HG03159 (cell line): ENCODE measurements around the gene PBX3.

Experiments used
- ATAC-seq: cut with Tn5 transposase; IDR thresholded peaks from one replicate; pipeline ENCODE4 v1.9.1; 2021; ENCODE audit warnings: mild to moderate bottlenecking, moderate library complexity; ENCODE audit not compliant: unreplicated experiment

Gene PBX3

DNA sequence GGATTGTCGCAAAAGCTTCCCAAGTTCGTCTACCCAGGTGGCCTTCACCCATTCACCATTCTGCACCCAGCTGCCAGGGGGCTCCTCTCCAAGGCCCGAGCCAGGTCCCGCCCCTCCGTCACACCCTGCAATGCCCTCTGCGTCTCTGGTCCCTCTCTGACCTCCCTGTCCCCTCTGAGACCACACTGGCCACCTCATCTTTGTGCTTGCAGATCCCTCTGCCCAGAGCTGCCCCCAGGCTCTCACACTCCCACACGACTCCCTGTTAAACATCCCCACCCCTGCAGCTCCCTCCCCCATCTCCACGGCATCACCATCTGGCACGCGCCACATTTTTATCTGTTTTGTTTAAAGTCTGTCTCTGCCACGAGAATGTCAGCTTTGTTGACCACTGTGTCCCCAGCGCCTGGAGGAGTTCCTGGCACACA lies 243.6 kb downstream of the PBX3 start:
- no peak for ATAC-seq

- no peak for ATAC-seq
These were observed 244.8 kb downstream of the PBX3 start for GRCh38 chr9:125991886-125992529.

GRCh38 chr9:125992557-125992956 lies 245.4 kb downstream of the PBX3 start:
- no peak for ATAC-seq

DNA sequence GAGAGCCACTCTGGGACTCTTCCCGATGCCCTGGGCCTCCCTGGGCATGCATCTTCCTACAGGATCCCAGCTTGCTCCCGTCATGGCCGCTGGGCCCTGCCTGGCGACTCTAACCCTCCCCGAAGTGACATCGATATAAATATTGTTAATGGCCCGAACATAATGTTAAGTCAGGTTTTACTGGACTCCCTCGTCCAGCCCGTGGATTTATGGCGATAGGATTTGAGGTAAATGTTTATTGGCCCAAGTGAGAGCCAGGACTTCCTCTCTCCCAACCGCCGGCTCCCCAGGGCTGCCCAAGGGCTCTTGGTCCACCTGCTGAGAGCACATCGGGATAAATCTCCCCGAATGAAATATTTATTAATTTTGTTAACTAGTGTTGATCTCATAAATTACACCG lies 246.3 kb downstream of the PBX3 start:
- no peak for ATAC-seq

DNA sequence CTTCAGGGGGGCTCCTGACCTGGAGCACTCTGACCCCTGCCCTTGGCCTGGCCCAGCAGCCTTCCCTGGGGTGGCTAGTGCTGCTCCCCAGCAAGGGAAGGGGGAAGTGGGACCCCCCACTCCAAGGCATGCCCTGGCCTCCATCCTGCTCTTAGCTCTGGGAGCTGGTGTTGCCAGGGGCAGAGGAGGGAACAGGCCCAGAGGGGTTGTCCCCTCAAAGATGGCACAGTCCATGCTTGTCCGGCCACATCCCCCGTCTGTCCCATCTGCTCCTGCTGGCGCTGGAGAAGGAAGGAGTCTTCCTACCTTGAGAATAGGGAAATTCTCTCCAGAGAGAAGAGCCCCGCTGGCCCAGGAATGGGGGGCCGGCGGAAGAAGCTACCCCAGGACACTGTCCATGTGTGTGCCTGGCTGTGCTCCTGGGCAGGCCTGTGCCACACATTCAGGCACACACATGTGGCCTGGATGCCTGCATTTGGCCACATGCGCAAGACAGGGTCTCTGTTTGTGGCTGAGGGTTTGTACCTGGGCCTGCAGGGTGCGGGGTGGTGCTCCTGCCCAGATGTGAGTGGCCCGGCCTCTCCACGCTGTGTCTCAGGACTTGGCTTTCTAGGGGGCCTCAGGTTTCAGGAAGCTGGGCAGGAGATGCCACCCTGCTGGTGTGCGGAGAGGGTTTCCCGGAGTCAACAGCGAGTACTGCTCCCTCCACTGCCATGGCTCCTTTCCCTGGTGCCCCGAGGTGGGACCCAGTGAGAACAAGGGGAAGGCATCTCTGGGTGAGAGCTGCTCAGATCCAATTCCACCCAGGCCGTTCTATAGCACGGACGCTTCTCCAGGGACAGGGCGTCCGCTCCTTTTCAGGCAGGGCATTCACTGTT lies 247.1 kb downstream of the PBX3 start:
- ATAC-seq: no peak

GRCh38 chr9:125995006-125995405 lies 247.8 kb downstream of the PBX3 start:
- no peak for ATAC-seq

- ATAC-seq: no peak
These were observed 248.5 kb downstream of the PBX3 start for GRCh38 chr9:125995706-125996105.

DNA sequence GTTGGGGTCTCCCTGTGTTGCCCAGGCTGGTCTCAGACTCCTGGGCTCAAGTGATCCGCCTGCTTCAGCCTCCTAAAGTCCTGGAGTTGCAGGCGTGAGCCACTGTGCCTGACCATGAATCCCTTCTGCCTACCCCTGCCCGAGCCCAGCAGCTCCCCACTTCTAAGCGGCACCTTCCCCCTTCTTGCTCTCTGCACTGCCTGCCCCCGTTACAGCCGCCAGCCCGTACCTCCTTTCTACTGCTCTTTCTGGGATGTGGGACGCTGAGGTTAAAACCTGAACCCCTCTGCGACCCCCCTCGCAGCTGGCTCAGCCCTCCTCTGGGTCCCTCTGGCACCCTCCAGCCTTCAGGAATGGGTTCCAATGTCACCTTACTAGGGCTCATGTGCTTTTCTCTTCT lies 249.6 kb downstream of the PBX3 start:
- ATAC-seq: no peak

DNA sequence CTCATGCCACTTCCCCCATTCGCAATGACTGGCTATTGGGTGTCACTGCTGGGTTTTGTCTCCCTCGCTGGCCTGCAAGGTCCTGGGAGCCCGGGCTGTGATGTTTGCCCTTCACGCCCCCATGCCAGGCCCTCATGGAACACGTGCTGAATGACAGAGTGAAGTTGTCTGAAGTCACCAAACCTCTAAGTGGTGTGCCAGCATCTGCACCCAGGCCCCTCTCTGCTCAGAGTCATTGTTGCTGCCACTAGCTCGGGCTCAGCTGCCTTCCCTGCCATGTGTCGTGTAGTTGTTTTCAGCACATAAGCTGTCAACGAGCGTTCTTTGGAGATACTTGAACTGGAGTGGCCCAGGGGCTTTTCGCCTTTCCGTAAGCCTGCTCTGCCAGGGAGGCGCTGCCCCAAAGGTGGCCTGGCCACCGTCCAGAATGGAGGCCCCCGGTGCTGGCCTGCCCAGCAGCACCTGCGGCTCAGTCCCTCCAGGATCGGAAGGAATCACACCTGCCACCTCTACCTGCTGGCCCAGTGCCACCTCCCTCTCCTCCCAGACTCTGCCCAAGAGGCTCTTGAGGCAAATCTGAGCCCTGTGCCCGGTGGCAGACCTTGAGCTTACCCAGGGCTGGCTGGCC lies 250.1 kb downstream of the PBX3 start:
- no peak for ATAC-seq

GRCh38 chr9:125998837-125999503 lies 251.8 kb downstream of the PBX3 start:
- ATAC-seq: no peak

GRCh38 chr9:125999504-125999881 lies 252.3 kb downstream of the PBX3 start:
- no peak for ATAC-seq

DNA sequence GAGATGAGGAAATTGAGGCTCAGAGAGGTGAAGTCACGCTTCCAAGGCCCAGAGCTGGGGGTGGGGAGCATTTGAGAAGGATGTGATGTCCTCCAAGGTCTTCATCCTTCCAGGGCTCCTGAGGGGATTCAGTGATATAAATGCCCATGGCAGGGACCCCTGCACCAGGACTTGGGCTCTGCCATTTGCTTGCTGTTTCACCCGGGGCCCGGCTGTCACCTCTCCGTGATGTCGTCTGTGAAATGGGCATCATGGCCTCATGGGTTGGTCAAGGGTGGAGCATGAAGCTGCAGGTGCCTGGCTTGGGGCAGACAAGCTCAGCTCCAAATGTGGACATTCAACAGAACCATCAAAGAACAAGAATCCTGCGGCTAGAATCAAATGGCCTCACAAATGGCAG lies 253.1 kb downstream of the PBX3 start:
- no peak for ATAC-seq

DNA sequence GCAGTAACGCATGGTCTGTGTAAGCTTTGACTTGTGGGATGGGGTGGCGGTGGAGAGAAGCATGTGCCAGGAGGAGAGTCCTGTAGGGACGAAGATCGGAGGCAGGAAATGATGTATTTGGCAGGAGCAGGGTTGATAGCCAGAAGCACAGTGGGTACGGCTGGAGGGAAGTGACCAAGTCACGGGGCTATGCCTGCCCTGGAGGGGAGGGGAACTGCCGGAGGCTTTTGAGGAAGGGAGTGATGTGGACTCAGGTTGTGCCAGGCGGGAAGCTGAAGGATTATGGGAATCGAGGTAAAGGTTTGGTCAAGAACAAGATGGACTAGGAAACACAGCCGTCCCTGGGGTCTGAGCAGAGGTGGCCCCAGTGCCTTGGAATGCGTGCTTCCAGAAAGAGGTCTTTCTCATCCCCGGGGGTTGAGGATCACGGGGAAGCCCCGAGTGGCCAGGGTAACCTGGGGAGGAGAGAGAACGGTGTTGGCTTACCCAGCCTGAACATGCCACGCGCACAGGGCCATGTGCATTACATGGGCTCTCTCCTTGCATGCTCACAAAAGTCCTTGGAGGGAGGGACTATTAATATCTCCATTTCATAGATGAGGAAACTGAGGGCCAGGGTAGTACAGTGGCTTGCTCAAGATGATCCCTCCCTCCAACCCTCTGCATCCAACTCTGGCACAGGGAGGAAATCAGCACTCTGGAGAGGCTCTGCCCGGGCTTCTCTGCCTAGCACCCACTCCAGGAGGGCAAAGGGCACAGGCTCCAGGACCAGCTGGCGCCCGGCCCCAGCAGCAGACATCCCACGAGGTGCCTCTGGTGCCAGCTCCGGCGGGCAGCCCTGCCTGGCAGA lies 253.8 kb downstream of the PBX3 start:
- ATAC-seq: no peak

- ATAC-seq: no peak
These were observed 254.5 kb downstream of the PBX3 start for GRCh38 chr9:126001581-126002225.

GRCh38 chr9:126002476-126003350 lies 255.5 kb downstream of the PBX3 start:
- ATAC-seq: no peak

GRCh38 chr9:126009047-126009446 lies 261.9 kb downstream of the PBX3 start:
- no peak for ATAC-seq

- ATAC-seq: no peak
These were observed 267.6 kb downstream of the PBX3 start for GRCh38 chr9:126014726-126015125.

DNA sequence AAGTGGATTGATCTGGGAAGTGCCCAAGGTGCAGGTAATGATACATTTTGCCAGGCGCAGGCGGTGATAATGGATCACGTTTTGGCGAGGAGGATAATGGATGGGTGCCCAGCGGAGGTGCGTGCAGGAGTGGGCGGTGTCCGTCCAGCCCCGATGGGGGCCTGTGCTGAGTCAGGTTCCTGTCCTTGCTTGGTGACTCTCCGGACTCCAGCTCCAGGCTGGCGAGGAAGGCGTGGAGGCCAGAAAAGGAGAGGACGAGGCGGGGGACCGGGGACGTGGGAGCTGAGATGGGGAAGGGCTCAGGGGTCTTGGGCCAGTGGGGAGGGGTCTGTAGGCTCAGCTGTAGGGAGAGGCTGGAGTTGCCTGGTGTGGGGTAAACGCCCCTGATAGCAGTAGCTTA lies 268.3 kb downstream of the PBX3 start:
- no peak for ATAC-seq
